WTC11 (cell line): ENCODE measurements around the gene C4BPA. TPM values are rescaled to one million over a fixed set of nuclear protein-coding genes. Genes with fewer than 3 reads are reported as not detected.

Experiments
- ATAC-seq: fragments of 200-7000 bp; cut with Tn5 transposase; 2 replicates; pipeline ENCODE4 v1.10.0; 2021; ENCODE audit warnings: mild to moderate bottlenecking, moderate library complexity
- CTCF ChIA-PET: fragments of 300-600 bp; sonication (Branson Sonifier 250); formaldehyde crosslinking; loops from one replicate; lab custom pipeline; 2021; ENCODE audit warnings: antibody characterized with exemption; lab: Charles Lee
- POLR2A ChIA-PET: fragments of 350-600 bp; sonication (Branson Sonifier 250); formaldehyde crosslinking; loops from one replicate; lab custom pipeline; 2021; ENCODE audit warnings: antibody characterized with exemption; lab: Charles Lee
- DNase-seq: peaks from one replicate; pipeline ENCODE4 v3.0.0; 2021; ENCODE audit warnings: low spot score
- H3K27ac Mint-ChIP-seq: 2 replicates; pipeline ENCODE4 v1.8.0; 2021; ENCODE audit warnings: mixed read lengths
- H3K27me3 Mint-ChIP-seq: 2 replicates; pipeline ENCODE4 v1.8.0; 2021; ENCODE audit warnings: low read depth, mild to moderate bottlenecking, moderate library complexity, mixed read lengths
- H3K36me3 Mint-ChIP-seq: 2 replicates; pipeline ENCODE4 v1.8.0; 2021; ENCODE audit warnings: mixed read lengths
- H3K4me1 Mint-ChIP-seq: 2 replicates; pipeline ENCODE4 v1.8.0; 2022; ENCODE audit warnings: mixed read lengths
- H3K4me3 Mint-ChIP-seq: 2 replicates; pipeline ENCODE4 v1.8.0; 2021; ENCODE audit warnings: mild to moderate bottlenecking, moderate library complexity, mixed read lengths
- H3K9me3 Mint-ChIP-seq: 2 replicates; pipeline ENCODE4 v1.8.0; 2021; ENCODE audit warnings: mixed read lengths
- CBFB ChIP-seq: sonication (generic); formaldehyde crosslinking; IDR thresholded peaks from 2 replicates; pipeline ENCODE4 v1.8.1; 2022; ENCODE audit warnings: mild to moderate bottlenecking, low read depth, missing genetic modification reagents
- GRHL2 ChIP-seq: fragments of 250-450 bp; sonication (Bioruptor Pico); IDR thresholded peaks from 2 replicates; pipeline ENCODE4 v1.8.0; 2022; ENCODE audit warnings: mild to moderate bottlenecking, moderate library complexity; ENCODE audit not compliant: insufficient replicate concordance, severe bottlenecking
- KAT7 ChIP-seq: sonication (generic); formaldehyde crosslinking; IDR thresholded peaks from 2 replicates; pipeline ENCODE4 v1.8.1; 2023; ENCODE audit warnings: missing genetic modification reagents, mild to moderate bottlenecking, borderline replicate concordance
- RELA ChIP-seq: sonication (generic); formaldehyde crosslinking; IDR thresholded peaks from 2 replicates; pipeline ENCODE4 v1.8.1; 2022; ENCODE audit warnings: missing genetic modification reagents, mild to moderate bottlenecking, borderline replicate concordance
- SMAD4 ChIP-seq: sonication (generic); formaldehyde crosslinking; IDR thresholded peaks from 2 replicates; pipeline ENCODE4 v1.8.0; 2022; ENCODE audit warnings: mild to moderate bottlenecking, missing genetic modification reagents
- SP1 ChIP-seq: sonication (generic); formaldehyde crosslinking; conservative IDR thresholded peaks from 2 replicates; pipeline ENCODE4 v1.8.1; 2022; ENCODE audit warnings: missing genetic modification reagents
- ZNF121 ChIP-seq: sonication (generic); formaldehyde crosslinking; IDR thresholded peaks from 2 replicates; pipeline ENCODE4 v1.8.0; 2023; ENCODE audit warnings: missing genetic modification reagents
- ZNF317 ChIP-seq: sonication (generic); formaldehyde crosslinking; IDR thresholded peaks from 2 replicates; pipeline ENCODE4 v1.8.1; 2023; ENCODE audit warnings: low read depth, mild to moderate bottlenecking, moderate library complexity, missing genetic modification reagents, borderline replicate concordance
- ZNF423 ChIP-seq: fragments of 250-450 bp; sonication (Bioruptor Pico); IDR thresholded peaks from 2 replicates; pipeline ENCODE4 v2.1.2; 2022; ENCODE audit warnings: mild to moderate bottlenecking, moderate library complexity
- ZNF671 ChIP-seq: fragments of 250-450 bp; sonication (Bioruptor Pico); IDR thresholded peaks from 2 replicates; pipeline ENCODE4 v1.8.0; 2021; ENCODE audit warnings: mild to moderate bottlenecking
- total RNA-seq: library from RNA; stranded (reverse); gene quantifications from 3 replicates; pipeline ENCODE4 v1.2.3, GENCODE V29; 2021
- TF ChIP-seq, protein P1 (sequence below): fragments of 200-600 bp; IDR thresholded peaks from 2 replicates; pipeline ENCODE4 v1.8.0; 2022; ENCODE audit warnings: antibody characterized with exemption
- TF ChIP-seq, protein P2 (sequence below): sonication (generic); formaldehyde crosslinking; conservative IDR thresholded peaks from 2 replicates; pipeline ENCODE4 v1.8.1; 2023; ENCODE audit warnings: mild to moderate bottlenecking, low read depth, missing genetic modification reagents, moderate library complexity
- TF ChIP-seq, protein P3 (sequence below): sonication (generic); formaldehyde crosslinking; IDR thresholded peaks from 2 replicates; pipeline ENCODE4 v1.8.1; 2022; ENCODE audit warnings: mild to moderate bottlenecking, moderate library complexity, missing genetic modification reagents
- TF ChIP-seq, protein P4 (sequence below): sonication (generic); formaldehyde crosslinking; IDR thresholded peaks from 2 replicates; pipeline ENCODE4 v1.8.1; 2022; ENCODE audit warnings: missing genetic modification reagents, borderline replicate concordance
- TF ChIP-seq, protein P5 (sequence below): sonication (generic); formaldehyde crosslinking; IDR thresholded peaks from 2 replicates; pipeline ENCODE4 v1.8.1; 2023; ENCODE audit warnings: mild to moderate bottlenecking, missing genetic modification reagents, borderline replicate concordance
- TF ChIP-seq, protein P6 (sequence below): fragments of 250-450 bp; sonication (Bioruptor Pico); IDR thresholded peaks from 2 replicates; pipeline ENCODE4 v1.8.0; 2021; ENCODE audit warnings: mild to moderate bottlenecking
- TF ChIP-seq, protein P7 (sequence below): sonication (generic); formaldehyde crosslinking; conservative IDR thresholded peaks from 2 replicates; pipeline ENCODE4 v1.8.1; 2022; ENCODE audit warnings: mild to moderate bottlenecking, missing genetic modification reagents
- TF ChIP-seq, protein P8 (sequence below): fragments of 250-450 bp; sonication (Bioruptor Pico); IDR thresholded peaks from 2 replicates; pipeline ENCODE4 v1.9.0; 2021; ENCODE audit warnings: moderate library complexity, mild to moderate bottlenecking, inconsistent platforms, borderline replicate concordance

The C4BPA gene
- total RNA-seq, 1 experiment from 2014 or later: 0.39 TPM

DNA sequence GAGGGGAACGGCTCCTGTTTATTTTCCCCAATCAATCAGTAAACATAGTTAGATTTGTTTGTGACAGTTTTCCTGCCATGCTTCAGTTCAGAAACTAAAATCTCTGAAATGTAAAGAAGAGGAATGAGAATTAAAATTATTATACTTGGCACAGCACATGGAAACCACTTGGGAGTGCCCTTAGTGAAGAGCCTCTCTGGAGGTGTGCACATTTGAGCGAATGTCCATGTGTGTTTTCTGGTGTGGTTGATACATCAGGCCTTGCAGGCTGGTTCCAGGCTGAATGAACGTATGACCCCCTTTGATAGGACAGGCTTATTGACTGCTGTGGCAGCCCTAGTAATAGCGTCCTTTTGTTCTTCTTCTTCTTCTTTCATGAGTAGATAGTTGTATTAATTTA is 27.1 kb downstream of the C4BPA start (continued):
- TF ChIP-seq, protein P1, sequence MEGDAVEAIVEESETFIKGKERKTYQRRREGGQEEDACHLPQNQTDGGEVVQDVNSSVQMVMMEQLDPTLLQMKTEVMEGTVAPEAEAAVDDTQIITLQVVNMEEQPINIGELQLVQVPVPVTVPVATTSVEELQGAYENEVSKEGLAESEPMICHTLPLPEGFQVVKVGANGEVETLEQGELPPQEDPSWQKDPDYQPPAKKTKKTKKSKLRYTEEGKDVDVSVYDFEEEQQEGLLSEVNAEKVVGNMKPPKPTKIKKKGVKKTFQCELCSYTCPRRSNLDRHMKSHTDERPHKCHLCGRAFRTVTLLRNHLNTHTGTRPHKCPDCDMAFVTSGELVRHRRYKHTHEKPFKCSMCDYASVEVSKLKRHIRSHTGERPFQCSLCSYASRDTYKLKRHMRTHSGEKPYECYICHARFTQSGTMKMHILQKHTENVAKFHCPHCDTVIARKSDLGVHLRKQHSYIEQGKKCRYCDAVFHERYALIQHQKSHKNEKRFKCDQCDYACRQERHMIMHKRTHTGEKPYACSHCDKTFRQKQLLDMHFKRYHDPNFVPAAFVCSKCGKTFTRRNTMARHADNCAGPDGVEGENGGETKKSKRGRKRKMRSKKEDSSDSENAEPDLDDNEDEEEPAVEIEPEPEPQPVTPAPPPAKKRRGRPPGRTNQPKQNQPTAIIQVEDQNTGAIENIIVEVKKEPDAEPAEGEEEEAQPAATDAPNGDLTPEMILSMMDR: no peak
- TF ChIP-seq ZNF423: no peak
- no peak for TF ChIP-seq ZNF317 (CRISPR knock-in tag)
- TF ChIP-seq, protein P2, sequence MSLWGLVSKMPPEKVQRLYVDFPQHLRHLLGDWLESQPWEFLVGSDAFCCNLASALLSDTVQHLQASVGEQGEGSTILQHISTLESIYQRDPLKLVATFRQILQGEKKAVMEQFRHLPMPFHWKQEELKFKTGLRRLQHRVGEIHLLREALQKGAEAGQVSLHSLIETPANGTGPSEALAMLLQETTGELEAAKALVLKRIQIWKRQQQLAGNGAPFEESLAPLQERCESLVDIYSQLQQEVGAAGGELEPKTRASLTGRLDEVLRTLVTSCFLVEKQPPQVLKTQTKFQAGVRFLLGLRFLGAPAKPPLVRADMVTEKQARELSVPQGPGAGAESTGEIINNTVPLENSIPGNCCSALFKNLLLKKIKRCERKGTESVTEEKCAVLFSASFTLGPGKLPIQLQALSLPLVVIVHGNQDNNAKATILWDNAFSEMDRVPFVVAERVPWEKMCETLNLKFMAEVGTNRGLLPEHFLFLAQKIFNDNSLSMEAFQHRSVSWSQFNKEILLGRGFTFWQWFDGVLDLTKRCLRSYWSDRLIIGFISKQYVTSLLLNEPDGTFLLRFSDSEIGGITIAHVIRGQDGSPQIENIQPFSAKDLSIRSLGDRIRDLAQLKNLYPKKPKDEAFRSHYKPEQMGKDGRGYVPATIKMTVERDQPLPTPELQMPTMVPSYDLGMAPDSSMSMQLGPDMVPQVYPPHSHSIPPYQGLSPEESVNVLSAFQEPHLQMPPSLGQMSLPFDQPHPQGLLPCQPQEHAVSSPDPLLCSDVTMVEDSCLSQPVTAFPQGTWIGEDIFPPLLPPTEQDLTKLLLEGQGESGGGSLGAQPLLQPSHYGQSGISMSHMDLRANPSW (CRISPR knock-in tag): no peak
- TF ChIP-seq, protein P3, sequence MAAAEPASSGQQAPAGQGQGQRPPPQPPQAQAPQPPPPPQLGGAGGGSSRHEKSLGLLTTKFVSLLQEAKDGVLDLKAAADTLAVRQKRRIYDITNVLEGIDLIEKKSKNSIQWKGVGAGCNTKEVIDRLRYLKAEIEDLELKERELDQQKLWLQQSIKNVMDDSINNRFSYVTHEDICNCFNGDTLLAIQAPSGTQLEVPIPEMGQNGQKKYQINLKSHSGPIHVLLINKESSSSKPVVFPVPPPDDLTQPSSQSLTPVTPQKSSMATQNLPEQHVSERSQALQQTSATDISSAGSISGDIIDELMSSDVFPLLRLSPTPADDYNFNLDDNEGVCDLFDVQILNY (CRISPR knock-in tag): no peak

DNA sequence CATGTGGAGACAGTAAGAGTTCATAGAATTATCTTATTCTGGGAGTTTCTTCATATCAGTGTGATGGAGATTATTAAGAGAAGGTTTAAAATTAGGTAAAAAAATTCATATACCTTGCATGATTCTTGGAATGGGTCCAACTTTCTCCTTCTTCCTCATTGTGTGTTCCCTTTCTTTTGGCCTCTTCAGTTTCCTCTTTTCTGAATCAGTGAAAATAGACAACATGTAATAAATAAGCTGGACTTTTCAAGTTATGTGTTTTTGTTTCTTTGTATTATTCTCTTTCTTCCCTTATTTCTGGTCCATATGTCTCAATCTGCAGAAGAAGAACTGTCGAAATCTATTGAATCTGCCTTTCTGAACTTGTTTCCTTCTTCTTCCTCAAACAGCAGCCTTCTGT is 30.5 kb downstream of the C4BPA start:
- no peak overlapping the region for H3K27ac Mint-ChIP-seq
- CTCF ChIA-PET: interaction anchor here (0.8 kb wide), 1 partner anchor 270 kb away, joined by 3 read pairs; no protein-coding TSS in a partner anchor
- ATAC-seq: no peak
- TF ChIP-seq, protein P4, sequence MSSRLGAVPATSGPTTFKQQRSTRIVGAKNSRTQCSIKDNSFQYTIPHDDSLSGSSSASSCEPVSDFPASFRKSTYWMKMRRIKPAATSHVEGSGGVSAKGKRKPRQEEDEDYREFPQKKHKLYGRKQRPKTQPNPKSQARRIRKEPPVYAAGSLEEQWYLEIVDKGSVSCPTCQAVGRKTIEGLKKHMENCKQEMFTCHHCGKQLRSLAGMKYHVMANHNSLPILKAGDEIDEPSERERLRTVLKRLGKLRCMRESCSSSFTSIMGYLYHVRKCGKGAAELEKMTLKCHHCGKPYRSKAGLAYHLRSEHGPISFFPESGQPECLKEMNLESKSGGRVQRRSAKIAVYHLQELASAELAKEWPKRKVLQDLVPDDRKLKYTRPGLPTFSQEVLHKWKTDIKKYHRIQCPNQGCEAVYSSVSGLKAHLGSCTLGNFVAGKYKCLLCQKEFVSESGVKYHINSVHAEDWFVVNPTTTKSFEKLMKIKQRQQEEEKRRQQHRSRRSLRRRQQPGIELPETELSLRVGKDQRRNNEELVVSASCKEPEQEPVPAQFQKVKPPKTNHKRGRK: no peak
- TF ChIP-seq, all 79 proteins: peak for 0
- no peak overlapping the region for H3K4me3 Mint-ChIP-seq
- peaks cover 13% of the 10 kb centered on the region for H3K9me3 Mint-ChIP-seq
- no peaks in the 10 kb centered on the region; the same call in 1 of the 2 replicates for H3K4me1 Mint-ChIP-seq
- DNase-seq: no peak
- H3K36me3 Mint-ChIP-seq: peaks cover 5% of the 10 kb centered on the region
- POLR2A ChIA-PET: no interaction called here
- H3K27me3 Mint-ChIP-seq: no peaks in the 10 kb centered on the region

DNA sequence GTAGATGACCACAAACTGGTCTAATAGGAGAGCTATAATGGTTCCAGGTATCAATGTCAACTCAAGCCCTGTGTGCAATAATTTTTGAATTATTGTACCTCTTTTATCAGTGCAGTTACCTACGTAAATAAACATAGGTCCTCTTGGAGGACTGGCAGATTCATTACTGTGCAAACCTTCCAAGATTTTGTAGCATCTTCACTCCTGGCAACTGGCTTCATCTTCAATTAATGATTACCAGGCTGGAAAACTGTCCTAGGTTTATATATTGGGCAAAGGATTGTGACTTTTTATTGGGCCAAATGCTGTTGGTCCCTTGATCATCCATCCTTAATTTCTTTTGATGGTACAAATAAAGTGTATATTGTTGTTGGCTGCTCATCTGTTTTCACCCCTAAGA is 35.6 kb downstream of the C4BPA start:
- no peak overlapping the region for H3K4me3 Mint-ChIP-seq
- POLR2A ChIA-PET: no interaction called here
- no peaks in the 10 kb centered on the region for H3K27me3 Mint-ChIP-seq
- ATAC-seq: no peak
- H3K36me3 Mint-ChIP-seq: no peaks in the 10 kb centered on the region
- H3K9me3 Mint-ChIP-seq: no peaks in the 10 kb centered on the region; the same call in 1 of the 2 replicates
- CTCF ChIA-PET: no interaction called here
- no peak overlapping the region for H3K27ac Mint-ChIP-seq
- no peaks in the 10 kb centered on the region for H3K4me1 Mint-ChIP-seq
- DNase-seq: no peak
- TF ChIP-seq, protein P5, sequence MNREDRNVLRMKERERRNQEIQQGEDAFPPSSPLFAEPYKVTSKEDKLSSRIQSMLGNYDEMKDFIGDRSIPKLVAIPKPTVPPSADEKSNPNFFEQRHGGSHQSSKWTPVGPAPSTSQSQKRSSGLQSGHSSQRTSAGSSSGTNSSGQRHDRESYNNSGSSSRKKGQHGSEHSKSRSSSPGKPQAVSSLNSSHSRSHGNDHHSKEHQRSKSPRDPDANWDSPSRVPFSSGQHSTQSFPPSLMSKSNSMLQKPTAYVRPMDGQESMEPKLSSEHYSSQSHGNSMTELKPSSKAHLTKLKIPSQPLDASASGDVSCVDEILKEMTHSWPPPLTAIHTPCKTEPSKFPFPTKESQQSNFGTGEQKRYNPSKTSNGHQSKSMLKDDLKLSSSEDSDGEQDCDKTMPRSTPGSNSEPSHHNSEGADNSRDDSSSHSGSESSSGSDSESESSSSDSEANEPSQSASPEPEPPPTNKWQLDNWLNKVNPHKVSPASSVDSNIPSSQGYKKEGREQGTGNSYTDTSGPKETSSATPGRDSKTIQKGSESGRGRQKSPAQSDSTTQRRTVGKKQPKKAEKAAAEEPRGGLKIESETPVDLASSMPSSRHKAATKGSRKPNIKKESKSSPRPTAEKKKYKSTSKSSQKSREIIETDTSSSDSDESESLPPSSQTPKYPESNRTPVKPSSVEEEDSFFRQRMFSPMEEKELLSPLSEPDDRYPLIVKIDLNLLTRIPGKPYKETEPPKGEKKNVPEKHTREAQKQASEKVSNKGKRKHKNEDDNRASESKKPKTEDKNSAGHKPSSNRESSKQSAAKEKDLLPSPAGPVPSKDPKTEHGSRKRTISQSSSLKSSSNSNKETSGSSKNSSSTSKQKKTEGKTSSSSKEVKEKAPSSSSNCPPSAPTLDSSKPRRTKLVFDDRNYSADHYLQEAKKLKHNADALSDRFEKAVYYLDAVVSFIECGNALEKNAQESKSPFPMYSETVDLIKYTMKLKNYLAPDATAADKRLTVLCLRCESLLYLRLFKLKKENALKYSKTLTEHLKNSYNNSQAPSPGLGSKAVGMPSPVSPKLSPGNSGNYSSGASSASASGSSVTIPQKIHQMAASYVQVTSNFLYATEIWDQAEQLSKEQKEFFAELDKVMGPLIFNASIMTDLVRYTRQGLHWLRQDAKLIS (CRISPR knock-in tag): no peak
- TF ChIP-seq SP1 (CRISPR knock-in tag) (no peak), CBFB (CRISPR knock-in tag) (no peak), GRHL2 (no peak), KAT7 (CRISPR knock-in tag) (no peak), ZNF671 (CRISPR knock-in tag) (no peak), RELA (CRISPR knock-in tag) (no peak), SMAD4 (CRISPR knock-in tag) (no peak), ZNF121 (CRISPR knock-in tag) (no peak)
- TF ChIP-seq, protein P6, sequence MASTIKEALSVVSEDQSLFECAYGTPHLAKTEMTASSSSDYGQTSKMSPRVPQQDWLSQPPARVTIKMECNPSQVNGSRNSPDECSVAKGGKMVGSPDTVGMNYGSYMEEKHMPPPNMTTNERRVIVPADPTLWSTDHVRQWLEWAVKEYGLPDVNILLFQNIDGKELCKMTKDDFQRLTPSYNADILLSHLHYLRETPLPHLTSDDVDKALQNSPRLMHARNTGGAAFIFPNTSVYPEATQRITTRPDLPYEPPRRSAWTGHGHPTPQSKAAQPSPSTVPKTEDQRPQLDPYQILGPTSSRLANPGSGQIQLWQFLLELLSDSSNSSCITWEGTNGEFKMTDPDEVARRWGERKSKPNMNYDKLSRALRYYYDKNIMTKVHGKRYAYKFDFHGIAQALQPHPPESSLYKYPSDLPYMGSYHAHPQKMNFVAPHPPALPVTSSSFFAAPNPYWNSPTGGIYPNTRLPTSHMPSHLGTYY (CRISPR knock-in tag): no peak
- TF ChIP-seq, protein P7, sequence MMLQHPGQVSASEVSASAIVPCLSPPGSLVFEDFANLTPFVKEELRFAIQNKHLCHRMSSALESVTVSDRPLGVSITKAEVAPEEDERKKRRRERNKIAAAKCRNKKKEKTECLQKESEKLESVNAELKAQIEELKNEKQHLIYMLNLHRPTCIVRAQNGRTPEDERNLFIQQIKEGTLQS (CRISPR knock-in tag): no peak
- TF ChIP-seq, protein P8, sequence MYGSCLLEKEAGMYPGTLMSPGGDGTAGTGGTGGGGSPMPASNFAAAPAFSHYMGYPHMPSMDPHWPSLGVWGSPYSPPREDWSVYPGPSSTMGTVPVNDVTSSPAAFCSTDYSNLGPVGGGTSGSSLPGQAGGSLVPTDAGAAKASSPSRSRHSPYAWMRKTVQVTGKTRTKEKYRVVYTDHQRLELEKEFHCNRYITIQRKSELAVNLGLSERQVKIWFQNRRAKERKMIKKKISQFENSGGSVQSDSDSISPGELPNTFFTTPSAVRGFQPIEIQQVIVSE (CRISPR knock-in tag): no peak
- TF ChIP-seq, protein P3 (CRISPR knock-in tag): no peak
